HEK293T (cell line): ENCODE results near the gene PRKCB.

ENCODE experiments used
- BHLHE40 ChIP-seq: fragments of 450-650 bp; IDR thresholded peaks from 2 replicates; pipeline ENCODE4 v1.6.1; 2016; ENCODE audit warnings: mild to moderate bottlenecking, moderate library complexity, borderline replicate concordance
- FOXK2 ChIP-seq: fragments of 450-650 bp; IDR thresholded peaks from 2 replicates; pipeline ENCODE4 v1.6.1; 2016; ENCODE audit warnings: mild to moderate bottlenecking
- FOXM1 ChIP-seq: fragments of 450-650 bp; IDR thresholded peaks from 2 replicates; pipeline ENCODE4 v1.6.1; 2017; ENCODE audit warnings: mild to moderate bottlenecking, borderline replicate concordance
- HDGF ChIP-seq: fragments of 450-650 bp; IDR thresholded peaks from 2 replicates; pipeline ENCODE4 v1.6.1; 2017; ENCODE audit warnings: antibody characterized with exemption, borderline replicate concordance
- NFRKB ChIP-seq: fragments of 450-650 bp; IDR thresholded peaks from 2 replicates; pipeline ENCODE4 v1.6.1; 2016; ENCODE audit warnings: mild to moderate bottlenecking, moderate library complexity
- SUZ12 ChIP-seq: fragments of 450-650 bp; IDR thresholded peaks from 2 replicates; pipeline ENCODE4 v1.6.1; 2016; ENCODE audit warnings: mild to moderate bottlenecking
- ZNF384 ChIP-seq: fragments of 450-650 bp; IDR thresholded peaks from 2 replicates; pipeline ENCODE4 v1.6.1; 2016

GRCh38 chr16:23975293-23975692 lies 139.5 kb downstream of the PRKCB start:
- TF ChIP-seq FOXK2 (no peak), NFRKB (no peak), FOXM1 (no peak), ZNF384 (no peak), SUZ12 (no peak), HDGF (no peak), BHLHE40 (no peak)
